Caco-2 (cell line): ENCODE measurements around the gene BMAL2. TPM values are rescaled to one million over a fixed set of nuclear protein-coding genes. Genes with fewer than 3 reads are reported as not detected.

Source experiments
- BruUV-seq: library from RNA; stranded (reverse); fragments of 400-500 nt; replicated peaks from 2 replicates; lab custom pipeline; 2021; lab: Mats Ljungman, UMichigan
- CTCF ChIA-PET: fragments of 300-600 bp; sonication (Branson Sonifier 250); formaldehyde crosslinking; loops from one replicate; lab custom pipeline; 2022; ENCODE audit warnings: antibody characterized with exemption; lab: Charles Lee
- POLR2A ChIA-PET: fragments of 300-600 bp; sonication (Branson Sonifier 250); formaldehyde crosslinking; loops from one replicate; lab custom pipeline; 2022; ENCODE audit warnings: antibody characterized with exemption; lab: Charles Lee
- DNase-seq, 2 experiments: peaks; one replicate each; pipeline versions ENCODE4 v3.0.0 to v3.0.0-alpha.2; 2020 to 2022
- H3K27me3 ChIP-seq: replicated peaks from 2 replicates; pipeline ENCODE4 v1.6.0; 2011; ENCODE audit warnings: low read length; ENCODE audit not compliant: control insufficient read depth, insufficient read depth
- H3K36me3 ChIP-seq: 2 replicates; pipeline ENCODE4 v1.5.1; 2011; ENCODE audit warnings: low read length; ENCODE audit not compliant: control insufficient read depth, insufficient read depth
- H3K4me1 ChIP-seq: fragments of 250-450 bp; sonication (Bioruptor Pico); 2 replicates; pipeline ENCODE4 v1.5.1; 2020; ENCODE audit warnings: mild to moderate bottlenecking
- H3K4me3 ChIP-seq: 2 replicates; pipeline ENCODE4 v1.5.1; 2011; ENCODE audit warnings: low read depth, mild to moderate bottlenecking, control low read depth, low read length
- H3K9me3 ChIP-seq: fragments of 250-450 bp; sonication (Bioruptor Pico); 2 replicates; pipeline ENCODE4 v1.5.1; 2020; ENCODE audit warnings: mild to moderate bottlenecking, moderate library complexity
- H3K27ac Mint-ChIP-seq: one replicate; pipeline ENCODE4 v1.8.0; 2022; ENCODE audit warnings: mixed read lengths; ENCODE audit not compliant: unreplicated experiment
- H3K27me3 Mint-ChIP-seq: one replicate; pipeline ENCODE4 v1.8.0; 2022; ENCODE audit warnings: mixed read lengths; ENCODE audit not compliant: insufficient read depth, unreplicated experiment
- H3K36me3 Mint-ChIP-seq: one replicate; pipeline ENCODE4 v1.8.0; 2022; ENCODE audit warnings: mild to moderate bottlenecking, mixed read lengths; ENCODE audit not compliant: insufficient read depth, unreplicated experiment
- H3K4me1 Mint-ChIP-seq: one replicate; pipeline ENCODE4 v1.8.0; 2022; ENCODE audit warnings: low read depth, mixed read lengths; ENCODE audit not compliant: unreplicated experiment
- H3K4me3 Mint-ChIP-seq: one replicate; pipeline ENCODE4 v1.8.0; 2022; ENCODE audit warnings: mild to moderate bottlenecking, moderate library complexity, mixed read lengths; ENCODE audit not compliant: unreplicated experiment
- H3K9me3 Mint-ChIP-seq: one replicate; pipeline ENCODE4 v1.8.0; 2022; ENCODE audit warnings: mixed read lengths; ENCODE audit not compliant: unreplicated experiment
- intact Hi-C: fragments of 100-400 bp; cut with micrococcal nuclease; formaldehyde crosslinking; loops from one replicate; pipeline ENCODE4 v1.10.0; 2022; ENCODE audit not compliant: unreplicated experiment
- total RNA-seq: library from RNA; stranded (reverse); gene quantifications from 2 replicates; pipeline ENCODE4 v1.2.3, GENCODE V29; 2022
- TF ChIP-seq, protein P1 (sequence below), 2 experiments: fragments of 200-600 bp in 1 of 2; IDR thresholded peaks; 1 replicate in 1 of 2; 2 replicates in 1 of 2; pipeline versions ENCODE4 v1.5.1 to v1.8.0; 2011 to 2022; ENCODE audit warnings: antibody characterized with exemption in 1 of 2, control low read depth in 1 of 2, inconsistent platforms in 1 of 2, low read depth in 1 of 2, low read length in 1 of 2, mild to moderate bottlenecking in 1 of 2, moderate library complexity in 1 of 2; ENCODE audit not compliant: insufficient read depth in 1 of 2, severe bottlenecking in 1 of 2, unreplicated experiment in 1 of 2

BMAL2 gene
- total RNA-seq, 1 experiment from 2014 or later = 36.0 TPM

DNA sequence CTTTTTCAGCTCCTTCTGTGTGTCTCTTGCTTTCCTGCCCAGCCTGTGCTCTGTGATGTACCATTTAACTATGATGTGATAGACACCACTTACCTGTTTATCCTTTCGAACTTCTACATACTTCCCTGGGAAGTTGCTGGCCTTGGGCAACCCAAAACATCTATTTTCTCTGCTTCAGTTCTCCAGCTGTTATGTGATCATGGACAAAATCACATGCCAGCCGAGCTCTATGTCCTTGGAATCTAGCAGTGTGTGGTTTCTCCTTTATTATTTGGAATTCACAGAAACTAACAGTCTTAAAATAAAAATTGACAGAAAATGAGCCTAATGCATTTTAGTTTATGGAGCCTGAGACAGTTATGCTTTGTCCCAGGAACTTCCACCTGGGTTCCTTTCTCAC, 22.9 kb downstream of the BMAL2 start:
- no peak overlapping the region for H3K4me3 Mint-ChIP-seq
- no peaks in the 10 kb centered on the region for H3K27me3 Mint-ChIP-seq
- H3K27me3 ChIP-seq = no peaks in the 10 kb centered on the region
- intact Hi-C loops = no loop called here
- TF ChIP-seq, protein P1, sequence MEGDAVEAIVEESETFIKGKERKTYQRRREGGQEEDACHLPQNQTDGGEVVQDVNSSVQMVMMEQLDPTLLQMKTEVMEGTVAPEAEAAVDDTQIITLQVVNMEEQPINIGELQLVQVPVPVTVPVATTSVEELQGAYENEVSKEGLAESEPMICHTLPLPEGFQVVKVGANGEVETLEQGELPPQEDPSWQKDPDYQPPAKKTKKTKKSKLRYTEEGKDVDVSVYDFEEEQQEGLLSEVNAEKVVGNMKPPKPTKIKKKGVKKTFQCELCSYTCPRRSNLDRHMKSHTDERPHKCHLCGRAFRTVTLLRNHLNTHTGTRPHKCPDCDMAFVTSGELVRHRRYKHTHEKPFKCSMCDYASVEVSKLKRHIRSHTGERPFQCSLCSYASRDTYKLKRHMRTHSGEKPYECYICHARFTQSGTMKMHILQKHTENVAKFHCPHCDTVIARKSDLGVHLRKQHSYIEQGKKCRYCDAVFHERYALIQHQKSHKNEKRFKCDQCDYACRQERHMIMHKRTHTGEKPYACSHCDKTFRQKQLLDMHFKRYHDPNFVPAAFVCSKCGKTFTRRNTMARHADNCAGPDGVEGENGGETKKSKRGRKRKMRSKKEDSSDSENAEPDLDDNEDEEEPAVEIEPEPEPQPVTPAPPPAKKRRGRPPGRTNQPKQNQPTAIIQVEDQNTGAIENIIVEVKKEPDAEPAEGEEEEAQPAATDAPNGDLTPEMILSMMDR (IDR thresholded peaks at IDR 0.05; ENCODE audit: insufficient read depth in 1 of 2, low read depth in 1 of 2, low read length in 1 of 2, severe bottlenecking in 1 of 2, unreplicated experiment in 1 of 2) = no peak
- no peaks in the 10 kb centered on the region for H3K4me1 ChIP-seq
- H3K36me3 ChIP-seq = no peaks in the 10 kb centered on the region
- no peak overlapping the region for H3K4me3 ChIP-seq
- no TSS peak for BruUV-seq
- DNase-seq = no peak
- H3K27ac Mint-ChIP-seq = no peak overlapping the region
- H3K9me3 Mint-ChIP-seq = no peaks in the 10 kb centered on the region
- ChIA-PET POLR2A (no interaction called here), CTCF (no interaction called here)
- no peaks in the 10 kb centered on the region for H3K4me1 Mint-ChIP-seq
- no peaks in the 10 kb centered on the region for H3K36me3 Mint-ChIP-seq
- no peaks in the 10 kb centered on the region for H3K9me3 ChIP-seq

DNA sequence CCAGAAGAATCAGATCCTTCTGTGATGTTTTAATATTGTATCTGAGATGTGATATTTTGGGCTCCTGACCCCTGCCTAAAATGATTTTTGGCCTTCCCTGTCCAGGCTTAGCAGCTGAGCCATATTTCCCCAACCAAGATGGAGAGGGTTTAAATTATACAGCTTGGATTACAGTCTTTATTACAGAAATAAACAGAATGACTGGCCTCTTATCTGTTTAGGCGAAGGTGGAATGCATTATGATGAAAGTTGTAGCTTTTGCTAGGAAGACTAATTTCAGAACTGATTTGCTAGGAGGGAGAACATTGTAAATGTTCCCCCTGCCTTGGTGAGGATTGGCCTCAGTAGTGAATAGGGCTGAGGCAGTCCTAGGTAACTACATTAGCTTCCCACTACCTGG, 23.3 kb downstream of the BMAL2 start:
- no peak overlapping the region for H3K4me3 Mint-ChIP-seq
- POLR2A ChIA-PET = no interaction called here

DNA sequence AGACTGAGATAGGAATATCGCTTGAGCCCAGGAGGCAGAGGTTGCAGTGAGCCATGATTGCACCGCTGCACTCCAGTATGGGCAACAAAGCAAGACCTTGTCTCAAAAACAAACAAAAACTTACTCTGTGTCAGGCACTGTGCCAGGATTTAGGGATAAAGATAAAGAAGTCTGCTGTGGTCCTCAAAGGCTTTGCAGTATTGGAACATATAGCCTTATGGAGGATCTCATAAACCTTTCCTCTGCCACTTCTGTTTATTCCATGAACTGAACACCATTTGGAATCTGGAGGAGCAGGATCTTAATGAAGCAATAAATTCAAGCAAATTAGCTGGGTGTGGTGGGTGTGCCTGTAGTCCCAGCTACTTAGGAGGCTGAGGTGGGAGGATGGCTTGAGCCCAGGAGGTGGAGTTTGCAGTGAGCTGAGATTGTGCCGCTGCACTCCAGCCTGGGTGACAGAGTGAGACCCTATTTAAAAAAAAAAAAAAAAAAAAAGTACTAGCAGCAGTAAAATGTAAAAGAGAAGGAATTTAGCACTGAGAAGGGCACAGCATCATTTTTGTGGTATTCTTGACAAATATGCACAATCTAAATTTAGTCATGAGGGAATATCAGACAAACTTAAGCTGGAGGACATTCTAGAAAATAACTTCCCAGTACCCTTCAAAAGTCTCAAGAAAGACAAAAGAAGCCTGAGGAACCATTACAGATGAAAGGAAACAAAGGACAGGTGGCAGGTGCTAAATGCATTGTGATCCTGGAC, 27.1 kb downstream of the BMAL2 start:
- Mint-ChIP-seq H3K27me3 (no peaks in the 10 kb centered on the region), H3K9me3 (no peaks in the 10 kb centered on the region), H3K4me3 (no peak overlapping the region), H3K36me3 (no peaks in the 10 kb centered on the region), H3K4me1 (no peaks in the 10 kb centered on the region), H3K27ac (no peak overlapping the region)
- TF ChIP-seq, protein P1 (IDR thresholded peaks at IDR 0.05; ENCODE audit: insufficient read depth in 1 of 2, low read depth in 1 of 2, low read length in 1 of 2, severe bottlenecking in 1 of 2, unreplicated experiment in 1 of 2) = no peak
- no peak overlapping the region for H3K4me3 ChIP-seq
- no peak for DNase-seq
- H3K4me1 ChIP-seq = no peaks in the 10 kb centered on the region
- H3K9me3 ChIP-seq = no peaks in the 10 kb centered on the region
- intact Hi-C loops = no loop called here
- ChIA-PET POLR2A (interaction anchor here (0.7 kb wide), 1 partner anchor 59 kb away, joined by 9 read pairs; no protein-coding TSS in a partner anchor), CTCF (no interaction called here)
- no TSS peak for BruUV-seq
- H3K36me3 ChIP-seq = no peaks in the 10 kb centered on the region
- H3K27me3 ChIP-seq = no peaks in the 10 kb centered on the region

More for the DNA sequence above, 23.3 kb downstream of the BMAL2 start:
- no peaks in the 10 kb centered on the region for H3K36me3 ChIP-seq
- H3K9me3 Mint-ChIP-seq = no peaks in the 10 kb centered on the region
- intact Hi-C loops = no loop called here
- H3K4me3 ChIP-seq = no peak overlapping the region
- H3K27me3 Mint-ChIP-seq = no peaks in the 10 kb centered on the region
- no peak overlapping the region for H3K27ac Mint-ChIP-seq
- no peaks in the 10 kb centered on the region for H3K4me1 ChIP-seq
- CTCF ChIA-PET = no interaction called here
- H3K9me3 ChIP-seq = no peaks in the 10 kb centered on the region
- TF ChIP-seq, protein P1 (IDR thresholded peaks at IDR 0.05; ENCODE audit: insufficient read depth in 1 of 2, low read depth in 1 of 2, low read length in 1 of 2, severe bottlenecking in 1 of 2, unreplicated experiment in 1 of 2) = no peak
- no peaks in the 10 kb centered on the region for H3K4me1 Mint-ChIP-seq
- DNase-seq = no peak
- no peaks in the 10 kb centered on the region for H3K36me3 Mint-ChIP-seq
- BruUV-seq = no TSS peak
- H3K27me3 ChIP-seq = no peaks in the 10 kb centered on the region
